Naive thymus-derived CD8-positive, alpha-beta T cell (primary cell): ENCODE data around the gene ANKRD23. TPM values are rescaled to one million over a fixed set of nuclear protein-coding genes. Genes with fewer than 3 reads are reported as not detected.

Experiments
- ATAC-seq, 2 donors: fragments of 150-1000 bp; cut with Tn5 transposase in 1 of 2; sonication (Bioruptor Pico), chemical (Tn5 transposase) in 1 of 2; 1 replicate in 1 of 2; 2 replicates in 1 of 2; pipeline ENCODE4 v1.10.0; 2021; ENCODE audit warnings: mild to moderate bottlenecking in 2 of 2, moderate library complexity in 2 of 2
- POLR2A ChIA-PET: fragments of 350-600 bp; sonication (Branson Sonifier 250); formaldehyde crosslinking; loops from one replicate; lab custom pipeline; 2021; ENCODE audit warnings: antibody characterized with exemption; lab: Charles Lee
- DNase-seq, 10 donors: peaks; one replicate each; pipeline versions ENCODE4 v3.0.0 to v3.0.0-alpha.2; 2020 to 2022
- H3K27ac Mint-ChIP-seq, 10 donors: one replicate each; pipeline ENCODE4 v1.8.0; 2020 to 2022; ENCODE audit warnings: mild to moderate bottlenecking in 10 of 10, mixed read lengths in 10 of 10, moderate library complexity in 4 of 10, inconsistent platforms in 1 of 10
- H3K27me3 Mint-ChIP-seq, 5 donors: one replicate each; pipeline ENCODE4 v1.8.0; 2021 to 2022; ENCODE audit warnings: mixed read lengths in 5 of 5
- H3K36me3 Mint-ChIP-seq, 3 donors: one replicate each; pipeline ENCODE4 v1.8.0; 2020 to 2022; ENCODE audit warnings: mixed read lengths in 3 of 3, mild to moderate bottlenecking in 2 of 3, inconsistent platforms in 1 of 3
- H3K4me1 Mint-ChIP-seq, 4 donors: one replicate each; pipeline ENCODE4 v1.8.0; 2021 to 2022; ENCODE audit warnings: mixed read lengths in 4 of 4
- H3K4me3 Mint-ChIP-seq, 10 donors: one replicate each; pipeline ENCODE4 v1.8.0; 2020 to 2022; ENCODE audit warnings: mild to moderate bottlenecking in 10 of 10, mixed read lengths in 10 of 10, moderate library complexity in 6 of 10, inconsistent platforms in 1 of 10
- H3K9me3 Mint-ChIP-seq, 9 donors: one replicate each; pipeline ENCODE4 v1.8.0; 2020 to 2022; ENCODE audit warnings: mixed read lengths in 9 of 9, mild to moderate bottlenecking in 3 of 9, inconsistent platforms in 1 of 9, moderate library complexity in 1 of 9
- polyA plus RNA-seq, 3 donors: library from polyadenylated mRNA; unstranded; fragments of 300-500 nt; fragmentation: Illumina TruSeq; gene quantifications; one replicate each; pipeline ENCODE4 v1.2.3, GENCODE V29; 2021
- total RNA-seq, 8 experiments: library from RNA in 2 of 8; stranded (reverse) in 2 of 8; gene quantifications; one replicate each; pipeline ENCODE4 v1.2.3 and lab custom pipeline; 2021 to 2026

ANKRD23 gene
- total and polyA plus RNA-seq, 5 experiments from 2014 or later, result 0.15 to 16.2 (median 0.57) TPM

GRCh38 chr2:96859099-96859649, 15.4 kb upstream of the ANKRD23 start:
- no peak for DNase-seq
- POLR2A ChIA-PET, result interaction anchor here (1.2 to 4.1 kb wide), 10 partner anchors 9 to 103 kb away, joined by 4 to 75 read pairs (median 22); partner anchors contain the start of gene CNNM3

GRCh38 chr2:96857667-96858372, 14.0 kb upstream of the ANKRD23 start, which contains the start of gene ANKRD39:
Gene ANKRD39, minus strand, starts transcription at chr2:96858016. Its CDS starts 29 bp downstream, at chr2:96857987.
- ATAC-seq (peak; percentile 89 to 92), DNase-seq (peak; percentile 95 to 99 (median 98))
- Mint-ChIP-seq H3K27ac (peak within 1 kb of the TSS; percentile 57 to 94 (median 86)), H3K9me3 (no peaks in the 10 kb centered on the region), H3K4me1 (peaks cover 23 to 50% (median 47%) of the 10 kb centered on the region in 4 donors), H3K27me3 (no peaks in the 10 kb centered on the region), H3K36me3 (peaks cover 0 to 41% (median 15%) of the 10 kb centered on the region in 3 donors), H3K4me3 (peak within 1 kb of the TSS; percentile 72 to 92 (median 90))
- POLR2A ChIA-PET, result interaction anchor here (0.6 to 4.1 kb wide), 29 partner anchors 9 to 321 kb away, joined by 3 to 75 read pairs (median 6); partner anchors contain the start of genes ANKRD23, ANKRD36 and CNNM3

More at GRCh38 chr2:96859099-96859649, 15.4 kb upstream of the ANKRD23 start:
- no peak for ATAC-seq
- no peaks in the 10 kb centered on the region for H3K9me3 Mint-ChIP-seq
- peaks cover 0 to 34% (median 7%) of the 10 kb centered on the region in 3 donors for H3K36me3 Mint-ChIP-seq
- peak overlapping the region in 9 of 10 donors; percentile 48 to 94 (median 77) for H3K27ac Mint-ChIP-seq
- peak overlapping the region; percentile 58 to 92 (median 86) for H3K4me3 Mint-ChIP-seq
- peaks cover 26 to 54% (median 52%) of the 10 kb centered on the region in 4 donors for H3K4me1 Mint-ChIP-seq
- H3K27me3 Mint-ChIP-seq, result no peaks in the 10 kb centered on the region

GRCh38 chr2:96856776-96857666, 13.2 kb upstream of the ANKRD23 start:
- peak overlapping the region; percentile 72 to 92 (median 90) for H3K4me3 Mint-ChIP-seq
- POLR2A ChIA-PET, result interaction anchor here (0.6 to 4.1 kb wide), 24 partner anchors 8 to 320 kb away, joined by 3 to 75 read pairs (median 10); partner anchors contain the start of genes ANKRD23, ANKRD36 and CNNM3
- no peaks in the 10 kb centered on the region for H3K27me3 Mint-ChIP-seq
- peak in 5 of 10 donors; percentile 21 to 72 (median 39) for DNase-seq
- peak in 1 of 2 donors; percentile 2 for ATAC-seq
- H3K27ac Mint-ChIP-seq, result peak overlapping the region; percentile 57 to 94 (median 84)
- H3K4me1 Mint-ChIP-seq, result peaks cover 23 to 48% (median 46%) of the 10 kb centered on the region in 4 donors
- peaks cover 0 to 42% (median 16%) of the 10 kb centered on the region in 3 donors for H3K36me3 Mint-ChIP-seq
- H3K9me3 Mint-ChIP-seq, result no peaks in the 10 kb centered on the region

- DNase-seq (no peak), ATAC-seq (no peak)
- no peak overlapping the region for H3K4me3 Mint-ChIP-seq
- H3K4me1 Mint-ChIP-seq, result peaks cover 17 to 27% (median 24%) of the 10 kb centered on the region in 4 donors
- no peak overlapping the region for H3K27ac Mint-ChIP-seq
- no peaks in the 10 kb centered on the region for H3K27me3 Mint-ChIP-seq
- peaks cover 0 to 59% (median 24%) of the 10 kb centered on the region in 3 donors for H3K36me3 Mint-ChIP-seq
- H3K9me3 Mint-ChIP-seq, result no peaks in the 10 kb centered on the region
- POLR2A ChIA-PET, result interaction anchor here (2.0 to 3.4 kb wide), 2 partner anchors 14 to 110 kb away, joined by 5 to 14 read pairs; no protein-coding TSS in a partner anchor
These were observed 9.5 kb upstream of the ANKRD23 start for GRCh38 chr2:96853321-96853720.

- DNase-seq (no peak), ATAC-seq (no peak)
- POLR2A ChIA-PET, result interaction anchor here (1.2 to 3.4 kb wide), 4 partner anchors 13 to 110 kb away, joined by 4 to 14 read pairs (median 5); partner anchors contain the start of gene CNNM3
- H3K27me3 Mint-ChIP-seq, result no peaks in the 10 kb centered on the region
- H3K9me3 Mint-ChIP-seq, result no peaks in the 10 kb centered on the region
- H3K4me3 Mint-ChIP-seq, result no peak overlapping the region
- H3K27ac Mint-ChIP-seq, result peak overlapping the region in 1 of 10 donors; percentile 22
- peaks cover 0 to 66% (median 28%) of the 10 kb centered on the region in 3 donors for H3K36me3 Mint-ChIP-seq
- H3K4me1 Mint-ChIP-seq, result peaks cover 17 to 27% (median 23%) of the 10 kb centered on the region in 4 donors
These were observed 8.8 kb upstream of the ANKRD23 start for GRCh38 chr2:96852667-96853066.

DNA sequence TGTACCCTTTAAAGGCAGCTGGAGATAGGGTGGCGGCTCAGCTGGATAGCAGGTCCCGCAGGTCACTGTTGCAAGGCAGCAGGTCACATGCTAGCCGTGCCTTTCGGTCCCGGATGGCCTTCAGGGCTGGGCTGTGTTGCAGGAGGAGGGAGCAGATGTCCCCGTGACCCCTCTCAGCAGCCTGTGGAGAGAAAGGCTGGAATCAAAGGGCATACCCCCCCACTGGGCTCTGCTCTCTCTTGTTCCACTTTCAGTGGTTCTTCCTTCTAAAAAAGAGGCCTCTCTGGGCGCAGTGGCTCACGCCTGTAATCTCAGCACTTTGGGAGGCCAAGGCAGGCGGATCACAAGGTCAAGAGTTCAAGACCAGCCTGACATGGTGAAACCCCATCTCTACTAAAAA, 4.4 kb upstream of the ANKRD23 start:
- H3K4me1 Mint-ChIP-seq, result peaks cover 0 to 3% (median 2%) of the 10 kb centered on the region in 4 donors
- peaks cover 0 to 62% (median 27%) of the 10 kb centered on the region in 3 donors for H3K36me3 Mint-ChIP-seq
- POLR2A ChIA-PET, result interaction anchor here (0.9 to 1.3 kb wide), 2 partner anchors 9 kb away, joined by 3 read pairs; no protein-coding TSS in a partner anchor
- ATAC-seq, result no peak
- H3K27me3 Mint-ChIP-seq, result no peaks in the 10 kb centered on the region
- no peaks in the 10 kb centered on the region for H3K9me3 Mint-ChIP-seq
- no peak overlapping the region for H3K4me3 Mint-ChIP-seq
- no peak overlapping the region for H3K27ac Mint-ChIP-seq
- DNase-seq, result no peak

- Mint-ChIP-seq H3K9me3 (no peaks in the 10 kb centered on the region), H3K27ac (peak overlapping the region in 1 of 10 donors; percentile 80), H3K4me1 (peaks cover 0 to 4% (median 4%) of the 10 kb centered on the region in 4 donors), H3K27me3 (no peaks in the 10 kb centered on the region), H3K36me3 (peaks cover 0 to 55% (median 21%) of the 10 kb centered on the region in 3 donors), H3K4me3 (no peak overlapping the region)
- ATAC-seq, result no peak
- DNase-seq, result no peak
- POLR2A ChIA-PET, result interaction anchor here (0.7 to 1.3 kb wide), 2 partner anchors 9 to 153 kb away, joined by 3 to 7 read pairs; no protein-coding TSS in a partner anchor
These were observed 3.8 kb upstream of the ANKRD23 start for GRCh38 chr2:96847586-96847985.

DNA sequence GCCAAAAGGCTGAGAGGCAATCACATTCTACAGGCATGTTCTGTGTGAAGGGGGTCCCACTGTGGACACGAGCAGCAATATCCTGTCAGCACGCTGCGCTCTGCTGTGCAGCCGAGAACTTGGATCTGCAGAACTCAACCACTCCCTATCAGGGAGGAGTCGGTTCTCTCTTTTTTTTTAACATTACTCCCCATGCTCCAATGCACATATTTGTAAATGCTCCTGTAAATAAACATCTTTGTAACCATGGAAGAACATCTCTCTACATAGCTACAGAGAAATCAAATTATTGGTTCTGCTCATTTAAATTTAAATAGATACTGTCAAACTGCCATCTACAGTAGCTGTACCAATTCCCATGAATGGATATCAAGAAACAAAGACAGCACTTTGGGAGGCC, 3.0 kb upstream of the ANKRD23 start:
- H3K9me3 Mint-ChIP-seq, result no peaks in the 10 kb centered on the region
- no peaks in the 10 kb centered on the region for H3K27me3 Mint-ChIP-seq
- no peak for ATAC-seq
- DNase-seq, result no peak
- H3K4me3 Mint-ChIP-seq, result no peak overlapping the region
- POLR2A ChIA-PET, result interaction anchor here (0.6 to 1.3 kb wide), 2 partner anchors 10 to 73 kb away, joined by 3 to 4 read pairs; no protein-coding TSS in a partner anchor
- H3K36me3 Mint-ChIP-seq, result peaks cover 0 to 49% (median 19%) of the 10 kb centered on the region in 3 donors
- peaks cover 0 to 6% (median 5%) of the 10 kb centered on the region in 4 donors for H3K4me1 Mint-ChIP-seq
- H3K27ac Mint-ChIP-seq, result no peak overlapping the region

DNA sequence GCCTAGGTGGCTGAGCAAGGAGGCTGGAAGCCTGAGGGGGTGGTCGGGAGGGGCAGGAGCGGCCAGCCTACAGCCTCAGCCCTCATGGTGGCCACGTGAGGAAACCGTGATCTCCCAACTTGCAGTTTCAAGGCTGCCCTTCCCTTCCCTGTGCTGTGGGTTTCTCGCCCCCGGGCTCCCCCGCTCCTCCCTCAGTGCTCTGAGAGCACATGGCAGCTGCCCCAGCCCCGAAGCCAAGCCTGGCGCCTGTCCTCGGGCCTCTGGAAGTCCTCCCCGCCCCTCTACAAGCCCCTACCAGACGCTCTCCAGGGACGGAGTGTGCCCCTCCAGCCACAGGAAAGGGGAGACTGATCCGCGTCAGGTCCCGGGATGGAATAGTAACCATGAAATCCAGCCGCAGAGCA, 586 bp upstream of the ANKRD23 start:
- ATAC-seq, result no peak
- Mint-ChIP-seq H3K4me3 (no peak overlapping the region), H3K36me3 (peaks cover 0 to 25% (median 10%) of the 10 kb centered on the region in 3 donors), H3K27me3 (no peaks in the 10 kb centered on the region), H3K4me1 (peaks cover 7 to 18% (median 11%) of the 10 kb centered on the region in 4 donors), H3K27ac (peak overlapping the region in 1 of 10 donors; percentile 75), H3K9me3 (no peaks in the 10 kb centered on the region)
- DNase-seq, result no peak
- POLR2A ChIA-PET, result interaction anchor here (0.6 to 1.8 kb wide), 5 partner anchors 13 to 256 kb away, joined by 3 to 9 read pairs (median 3); partner anchors contain the start of gene ANKRD39

DNA sequence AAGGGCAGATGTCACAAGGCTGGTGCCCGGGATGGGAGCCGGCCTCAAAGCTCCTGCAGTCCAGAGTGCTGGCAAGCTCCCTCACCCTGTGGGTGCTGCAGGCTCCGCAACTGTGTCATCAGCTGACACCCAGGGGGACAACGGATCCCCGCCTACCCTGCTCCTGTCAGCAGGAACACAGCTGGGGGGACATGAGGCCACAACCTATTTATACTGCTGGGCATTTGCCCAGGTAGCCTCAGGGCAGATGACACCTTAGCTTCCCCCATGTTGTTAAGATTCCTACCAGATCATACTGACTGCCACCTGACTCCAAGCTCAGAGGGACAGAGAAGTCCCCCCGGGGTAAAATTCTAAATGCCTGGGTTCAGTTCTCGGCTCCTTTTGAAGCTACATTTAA, 1.2 kb downstream of the ANKRD23 start:
- POLR2A ChIA-PET, result interaction anchor here (0.6 to 1.8 kb wide), 5 partner anchors 15 to 865 kb away, joined by 3 to 9 read pairs (median 4); partner anchors contain the start of genes ANKRD39 and CNNM3
- Mint-ChIP-seq H3K4me1 (peaks cover 9 to 27% (median 16%) of the 10 kb centered on the region in 4 donors), H3K36me3 (peaks cover 0 to 12% (median 5%) of the 10 kb centered on the region in 3 donors), H3K27ac (peak overlapping the region in 3 of 10 donors; percentile 15 to 63 (median 41)), H3K27me3 (no peaks in the 10 kb centered on the region), H3K9me3 (no peaks in the 10 kb centered on the region), H3K4me3 (no peak overlapping the region)
- DNase-seq (no peak), ATAC-seq (no peak)
